ENCODE data around the gene LDLRAD4.

The LDLRAD4 gene

DNA sequence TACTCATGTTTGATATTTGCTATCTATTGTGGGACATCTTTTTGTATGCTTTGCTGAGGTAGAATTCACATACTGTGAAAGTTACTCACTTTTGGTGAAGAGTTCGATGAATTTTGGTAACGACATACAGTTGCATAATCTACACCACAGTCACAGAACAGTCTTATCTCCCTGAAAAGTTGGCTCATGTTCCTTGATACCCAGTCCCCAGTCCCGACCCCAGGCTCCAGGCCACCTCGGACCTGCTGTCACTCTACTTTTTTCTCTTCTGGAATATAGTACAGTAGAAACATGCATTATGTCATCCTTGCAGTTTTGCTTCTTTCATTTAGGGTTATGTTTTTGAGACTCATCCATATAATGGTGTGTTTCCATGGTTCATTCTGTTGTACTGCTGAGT, 316.1 kb downstream of the LDLRAD4 start:
- POLR2A ChIA-PET = no interaction called here
- TF ChIP-seq TARDBP (IDR thresholded peaks at IDR 0.05) (no peak), HDGF (IDR thresholded peaks at IDR 0.05; ENCODE audit: borderline replicate concordance) (no peak), L3MBTL2 (conservative IDR thresholded peaks at IDR 0.05) (no peak), ARNT (IDR thresholded peaks at IDR 0.05) (no peak), ZNF384 (IDR thresholded peaks at IDR 0.05) (no peak), NFRKB (IDR thresholded peaks at IDR 0.05) (no peak), CTBP1 (IDR thresholded peaks at IDR 0.05; ENCODE audit: borderline replicate concordance) (no peak), FOXA1 (IDR thresholded peaks at IDR 0.05) (no peak), LEF1 (IDR thresholded peaks at IDR 0.05; ENCODE audit: borderline replicate concordance) (no peak), FOXM1 (IDR thresholded peaks at IDR 0.05; ENCODE audit: borderline replicate concordance) (no peak), ELF4 (IDR thresholded peaks at IDR 0.05) (no peak), SUZ12 (IDR thresholded peaks at IDR 0.05) (no peak), SP1 (IDR thresholded peaks at IDR 0.05) (no peak), BHLHE40 (IDR thresholded peaks at IDR 0.05; ENCODE audit: borderline replicate concordance) (no peak), FOXK2 (IDR thresholded peaks at IDR 0.05) (no peak)
- TF ChIP-seq, protein P1, sequence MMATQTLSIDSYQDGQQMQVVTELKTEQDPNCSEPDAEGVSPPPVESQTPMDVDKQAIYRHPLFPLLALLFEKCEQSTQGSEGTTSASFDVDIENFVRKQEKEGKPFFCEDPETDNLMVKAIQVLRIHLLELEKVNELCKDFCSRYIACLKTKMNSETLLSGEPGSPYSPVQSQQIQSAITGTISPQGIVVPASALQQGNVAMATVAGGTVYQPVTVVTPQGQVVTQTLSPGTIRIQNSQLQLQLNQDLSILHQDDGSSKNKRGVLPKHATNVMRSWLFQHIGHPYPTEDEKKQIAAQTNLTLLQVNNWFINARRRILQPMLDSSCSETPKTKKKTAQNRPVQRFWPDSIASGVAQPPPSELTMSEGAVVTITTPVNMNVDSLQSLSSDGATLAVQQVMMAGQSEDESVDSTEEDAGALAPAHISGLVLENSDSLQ (IDR thresholded peaks at IDR 0.05) = no peak
- CTCF ChIA-PET = no interaction called here
- DNase-seq (ENCODE audit: extremely low spot score) = no peak

GRCh38 chr18:13536578-13536977, 318.0 kb downstream of the LDLRAD4 start:
- CTCF ChIA-PET = interaction anchor here (0.6 kb wide), 1 partner anchor 33 kb away, joined by 5 read pairs; no protein-coding TSS in a partner anchor
- DNase-seq (ENCODE audit: extremely low spot score) = no peak
- TF ChIP-seq TARDBP (IDR thresholded peaks at IDR 0.05) = no peak
- TF ChIP-seq, protein P1 (IDR thresholded peaks at IDR 0.05) = no peak
- TF ChIP-seq ARNT (IDR thresholded peaks at IDR 0.05) = no peak
- no peak for TF ChIP-seq NFRKB (IDR thresholded peaks at IDR 0.05)
- no peak for TF ChIP-seq FOXK2 (IDR thresholded peaks at IDR 0.05)
- TF ChIP-seq FOXM1 (IDR thresholded peaks at IDR 0.05; ENCODE audit: borderline replicate concordance) = no peak
- TF ChIP-seq CTBP1 (IDR thresholded peaks at IDR 0.05; ENCODE audit: borderline replicate concordance) = no peak
- TF ChIP-seq ELF4 (IDR thresholded peaks at IDR 0.05) = no peak
- TF ChIP-seq ZNF384 (IDR thresholded peaks at IDR 0.05) = no peak
- no peak for TF ChIP-seq SP1 (IDR thresholded peaks at IDR 0.05)
- no peak for TF ChIP-seq L3MBTL2 (conservative IDR thresholded peaks at IDR 0.05)
- TF ChIP-seq BHLHE40 (IDR thresholded peaks at IDR 0.05; ENCODE audit: borderline replicate concordance) = no peak
- no peak for TF ChIP-seq FOXA1 (IDR thresholded peaks at IDR 0.05)
- no peak for TF ChIP-seq LEF1 (IDR thresholded peaks at IDR 0.05; ENCODE audit: borderline replicate concordance)
- TF ChIP-seq HDGF (IDR thresholded peaks at IDR 0.05; ENCODE audit: borderline replicate concordance) = no peak
- POLR2A ChIA-PET = no interaction called here

GRCh38 chr18:13537022-13537780, 318.6 kb downstream of the LDLRAD4 start:
- ChIA-PET POLR2A (no interaction called here), CTCF (no interaction called here)
- TF ChIP-seq HDGF (IDR thresholded peaks at IDR 0.05; ENCODE audit: borderline replicate concordance) (no peak), BHLHE40 (IDR thresholded peaks at IDR 0.05; ENCODE audit: borderline replicate concordance) (no peak), NFRKB (IDR thresholded peaks at IDR 0.05) (no peak), SUZ12 (IDR thresholded peaks at IDR 0.05) (no peak), TARDBP (IDR thresholded peaks at IDR 0.05) (no peak), CTBP1 (IDR thresholded peaks at IDR 0.05; ENCODE audit: borderline replicate concordance) (no peak)

GRCh38 chr18:13538630-13539029, 320.1 kb downstream of the LDLRAD4 start:
- no peak for DNase-seq (ENCODE audit: extremely low spot score)
- TF ChIP-seq BHLHE40 (IDR thresholded peaks at IDR 0.05; ENCODE audit: borderline replicate concordance) = no peak
- TF ChIP-seq, protein P1 (IDR thresholded peaks at IDR 0.05) = no peak
- TF ChIP-seq ELF4 (IDR thresholded peaks at IDR 0.05) = no peak
- TF ChIP-seq HDGF (IDR thresholded peaks at IDR 0.05; ENCODE audit: borderline replicate concordance) = no peak
- TF ChIP-seq CTBP1 (IDR thresholded peaks at IDR 0.05; ENCODE audit: borderline replicate concordance) = no peak
- TF ChIP-seq SUZ12 (IDR thresholded peaks at IDR 0.05) = no peak
- TF ChIP-seq FOXA1 (IDR thresholded peaks at IDR 0.05) = no peak
- TF ChIP-seq NFRKB (IDR thresholded peaks at IDR 0.05) = no peak
- ChIA-PET POLR2A (no interaction called here), CTCF (interaction anchor here (0.6 kb wide), 1 partner anchor 265 kb away, joined by 3 read pairs; no protein-coding TSS in a partner anchor)

More at GRCh38 chr18:13537022-13537780, 318.6 kb downstream of the LDLRAD4 start:
- DNase-seq (ENCODE audit: extremely low spot score) = no peak

- DNase-seq (ENCODE audit: extremely low spot score) = no peak
- ChIA-PET CTCF (no interaction called here), POLR2A (no interaction called here)
- TF ChIP-seq ARNT (IDR thresholded peaks at IDR 0.05) (no peak), FOXM1 (IDR thresholded peaks at IDR 0.05; ENCODE audit: borderline replicate concordance) (no peak), TARDBP (IDR thresholded peaks at IDR 0.05) (no peak), FOXK2 (IDR thresholded peaks at IDR 0.05) (no peak), HDGF (IDR thresholded peaks at IDR 0.05; ENCODE audit: borderline replicate concordance) (no peak), NFRKB (IDR thresholded peaks at IDR 0.05) (no peak), SUZ12 (IDR thresholded peaks at IDR 0.05) (no peak), ZNF384 (IDR thresholded peaks at IDR 0.05) (no peak), L3MBTL2 (conservative IDR thresholded peaks at IDR 0.05) (no peak), BHLHE40 (IDR thresholded peaks at IDR 0.05; ENCODE audit: borderline replicate concordance) (no peak), ELF4 (IDR thresholded peaks at IDR 0.05) (no peak), SP1 (IDR thresholded peaks at IDR 0.05) (no peak)
Measured at GRCh38 chr18:13539050-13539449, 320.5 kb downstream of the LDLRAD4 start.

Data from HEK293T (cell line).